Cardiac fibroblast (primary cell): ENCODE results near the gene CEP55.

ENCODE experiments used
- DNase-seq, 2 donors: peaks; one replicate each; pipeline versions ENCODE4 v3.0.0 to v3.0.0-alpha.2; 2010; ENCODE audit warnings: low read depth in 2 of 2
- H3K4me3 ChIP-seq, 2 donors: replicated peaks in 1 of 2; 1 replicate in 1 of 2; 2 replicates in 1 of 2; pipeline ENCODE4 v1.5.1; 2011; ENCODE audit warnings: low read depth in 2 of 2, low read length in 2 of 2, mild to moderate bottlenecking in 2 of 2, moderate library complexity in 1 of 2
- TF ChIP-seq, protein P1 (sequence below): IDR thresholded peaks from one replicate; pipeline ENCODE4 v1.5.1; 2011; ENCODE audit warnings: low read depth, mild to moderate bottlenecking, low read length, inconsistent platforms

The CEP55 gene

DNA sequence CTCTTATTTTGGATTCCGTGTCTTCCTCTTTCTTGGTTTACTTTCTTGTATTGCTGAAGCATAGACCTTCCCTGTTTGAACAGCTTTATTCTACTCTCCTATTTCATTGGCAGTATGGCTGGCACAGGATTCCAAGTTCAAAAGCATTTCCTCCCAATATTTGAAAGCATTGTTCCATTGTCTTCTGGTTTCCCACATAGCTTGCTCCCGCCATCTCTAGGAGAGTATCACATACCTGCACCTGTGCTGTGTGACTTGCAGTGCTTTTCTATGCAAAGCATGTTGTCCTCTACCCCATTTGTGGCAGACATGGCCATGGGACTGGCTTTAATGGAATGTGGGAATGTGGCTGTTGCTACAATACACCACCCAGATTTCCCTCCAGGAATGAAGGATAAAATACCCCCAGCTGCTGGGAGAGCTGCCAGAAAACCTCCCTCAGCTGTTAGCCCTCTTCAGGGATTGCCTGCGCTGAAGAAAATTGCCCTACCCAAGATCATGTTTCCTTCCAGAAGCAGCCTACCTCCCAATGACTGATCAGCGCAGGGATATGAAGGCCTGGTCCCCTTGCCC lies 7.4 kb upstream of the CEP55 start:
- TF ChIP-seq, protein P1, sequence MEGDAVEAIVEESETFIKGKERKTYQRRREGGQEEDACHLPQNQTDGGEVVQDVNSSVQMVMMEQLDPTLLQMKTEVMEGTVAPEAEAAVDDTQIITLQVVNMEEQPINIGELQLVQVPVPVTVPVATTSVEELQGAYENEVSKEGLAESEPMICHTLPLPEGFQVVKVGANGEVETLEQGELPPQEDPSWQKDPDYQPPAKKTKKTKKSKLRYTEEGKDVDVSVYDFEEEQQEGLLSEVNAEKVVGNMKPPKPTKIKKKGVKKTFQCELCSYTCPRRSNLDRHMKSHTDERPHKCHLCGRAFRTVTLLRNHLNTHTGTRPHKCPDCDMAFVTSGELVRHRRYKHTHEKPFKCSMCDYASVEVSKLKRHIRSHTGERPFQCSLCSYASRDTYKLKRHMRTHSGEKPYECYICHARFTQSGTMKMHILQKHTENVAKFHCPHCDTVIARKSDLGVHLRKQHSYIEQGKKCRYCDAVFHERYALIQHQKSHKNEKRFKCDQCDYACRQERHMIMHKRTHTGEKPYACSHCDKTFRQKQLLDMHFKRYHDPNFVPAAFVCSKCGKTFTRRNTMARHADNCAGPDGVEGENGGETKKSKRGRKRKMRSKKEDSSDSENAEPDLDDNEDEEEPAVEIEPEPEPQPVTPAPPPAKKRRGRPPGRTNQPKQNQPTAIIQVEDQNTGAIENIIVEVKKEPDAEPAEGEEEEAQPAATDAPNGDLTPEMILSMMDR = no peak
- DNase-seq = peak in 1 of 2 donors; percentile 54

DNA sequence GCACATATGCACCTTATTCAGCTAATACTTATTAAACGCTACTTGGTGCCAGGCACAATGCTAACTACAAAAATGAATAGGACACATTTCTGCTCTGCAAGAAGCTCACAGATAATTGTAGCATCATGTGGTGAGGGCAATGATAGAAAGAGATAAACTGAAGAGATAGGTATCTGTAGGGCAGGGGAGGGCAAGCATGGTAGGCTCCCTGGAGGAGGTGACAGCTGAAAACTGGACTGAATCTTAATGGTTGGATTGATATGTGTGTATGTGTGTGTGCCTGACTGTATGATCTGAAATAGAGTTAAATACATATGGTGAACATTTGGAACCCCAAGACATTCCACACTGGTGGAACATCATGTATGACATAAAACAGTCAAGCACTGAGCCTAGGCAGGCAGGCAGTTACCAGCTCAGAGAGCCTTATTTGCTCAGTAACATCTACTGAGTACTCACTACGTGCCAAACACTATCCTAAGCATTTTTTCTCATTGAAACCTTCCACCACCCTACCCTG lies 4.8 kb upstream of the CEP55 start:
- no peak overlapping the region for H3K4me3 ChIP-seq
- TF ChIP-seq, protein P1 = no peak
- no peak for DNase-seq

More for the DNA sequence above, 7.4 kb upstream of the CEP55 start:
- H3K4me3 ChIP-seq = no peak overlapping the region

DNA sequence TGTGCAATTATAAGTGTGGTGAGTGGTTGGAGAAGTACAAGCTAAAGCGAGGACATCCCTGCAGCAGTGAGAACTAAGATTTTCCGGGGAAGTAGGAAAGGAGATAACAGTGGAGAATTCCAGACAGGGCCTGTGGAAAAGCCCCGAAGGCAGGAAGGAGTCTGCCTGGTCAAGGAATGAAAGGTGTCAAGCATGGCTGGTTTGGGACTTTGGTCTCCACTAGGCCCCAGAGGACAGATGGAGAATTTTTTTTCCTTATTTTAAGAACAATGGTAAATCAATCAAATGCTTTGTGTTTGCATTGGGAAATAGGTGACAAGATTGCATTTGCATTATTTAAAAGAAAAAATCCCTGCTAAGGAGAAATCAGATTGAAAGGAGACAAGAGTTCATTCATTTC lies 3.2 kb upstream of the CEP55 start:
- H3K4me3 ChIP-seq = no peak overlapping the region
- no peak for DNase-seq
- TF ChIP-seq, protein P1 = no peak

DNA sequence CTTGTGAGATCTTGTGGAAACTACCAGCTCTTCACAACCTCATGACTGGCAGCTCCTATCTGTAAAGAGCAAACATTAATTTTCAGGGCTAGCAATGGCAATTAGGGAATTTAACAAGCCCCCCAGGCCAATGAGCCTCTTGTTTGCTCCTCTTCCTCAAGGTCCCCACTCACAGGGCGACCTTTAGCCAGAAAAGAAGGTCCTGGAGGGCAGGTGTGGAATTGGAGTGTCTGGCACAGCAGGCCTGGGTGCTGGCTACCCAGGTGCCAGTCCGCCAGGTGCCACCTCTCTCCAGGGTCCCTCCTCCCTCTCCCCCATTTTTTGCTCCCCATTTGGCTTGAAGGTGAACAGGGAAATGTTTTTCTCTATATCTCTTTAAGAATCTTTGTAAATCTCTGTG lies 1.9 kb upstream of the CEP55 start:
- TF ChIP-seq, protein P1 = no peak
- DNase-seq = no peak

DNA sequence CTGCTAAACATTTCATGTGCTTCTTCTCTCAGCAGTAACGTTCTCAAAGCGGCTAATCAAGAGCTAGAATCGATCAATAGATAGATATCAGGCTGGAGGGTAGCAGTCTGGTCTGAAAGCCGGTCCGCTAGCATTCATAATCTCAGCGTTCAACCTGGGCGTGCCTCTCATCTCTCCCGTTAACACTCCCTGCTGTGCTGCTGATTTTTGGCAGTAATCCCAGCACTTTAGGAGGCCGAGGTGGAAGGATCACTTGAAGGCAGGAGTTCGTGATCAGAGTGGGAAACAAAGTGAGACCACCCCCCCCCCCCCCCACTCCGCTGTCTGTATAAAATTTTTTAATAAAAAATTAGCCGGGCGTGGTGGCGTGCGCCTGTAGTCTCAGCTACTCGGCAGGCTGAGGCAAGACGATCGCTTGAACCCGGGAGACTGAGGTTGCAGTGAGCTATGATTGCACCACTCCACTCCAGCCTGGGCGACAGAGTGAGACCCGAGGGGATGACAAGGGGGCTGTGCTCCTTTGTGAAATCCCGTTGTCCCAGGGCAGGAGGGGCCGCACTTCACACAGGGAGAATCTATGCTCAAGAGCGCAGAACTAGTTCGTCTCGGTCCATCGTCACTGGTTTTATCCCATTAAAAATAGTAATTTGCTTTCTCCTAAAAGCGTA lies 624 bp upstream of the CEP55 start:
- peak overlapping the region; percentile 68 to 73 for H3K4me3 ChIP-seq
- peak; percentile 51 to 52 for DNase-seq
- TF ChIP-seq, protein P1 = no peak

More for the DNA sequence above, 1.9 kb upstream of the CEP55 start:
- no peak overlapping the region for H3K4me3 ChIP-seq

- DNase-seq = no peak
- no peak overlapping the region for H3K4me3 ChIP-seq
These were observed 1.8 kb downstream of the CEP55 start for GRCh38 chr10:93498166-93498565.

More at GRCh38 chr10:93498166-93498565, 1.8 kb downstream of the CEP55 start:
- TF ChIP-seq, protein P1 = no peak
